ENCODE data around the gene EHBP1L1. TPM values are rescaled to one million over a fixed set of nuclear protein-coding genes. Genes with fewer than 3 reads are reported as not detected.

Gene EHBP1L1
- total RNA-seq, 4 donors from 2014 or later = 87.3 to 186 (median 110) TPM

DNA sequence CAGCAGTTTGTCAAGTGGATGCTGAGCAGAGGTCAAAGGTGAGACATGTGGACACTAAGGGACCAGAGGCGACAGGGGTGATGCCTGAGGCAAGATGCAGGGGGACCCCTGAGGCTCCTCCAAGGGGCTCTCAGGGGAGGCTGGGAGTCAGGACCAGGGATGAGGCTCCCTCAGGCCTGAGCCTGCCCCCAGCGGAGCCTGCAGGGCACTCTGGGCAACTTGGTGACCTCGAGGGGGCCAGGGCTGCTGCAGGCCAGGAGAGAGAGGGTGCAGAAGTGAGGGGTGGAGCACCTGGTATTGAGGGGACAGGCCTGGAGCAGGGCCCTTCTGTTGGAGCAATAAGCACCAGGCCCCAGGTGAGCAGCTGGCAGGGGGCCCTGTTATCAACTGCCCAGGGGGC, 6.1 kb downstream of the EHBP1L1 start:
- Histone ChIP-seq H3K27ac (peak overlapping the region in 1 of 4 donors; percentile 3), H3K36me3 (peaks cover 2 to 69% (median 15%) of the 10 kb centered on the region in 3 donors), H3K9me3 (no peaks in the 10 kb centered on the region), H3K4me1 (peaks cover 0 to 52% (median 25%) of the 10 kb centered on the region in 4 donors), H3K4me3 (no peak overlapping the region), H3K27me3 (no peaks in the 10 kb centered on the region)
- TF ChIP-seq CTCF (IDR thresholded peaks at IDR 0.05) (no peak), POLR2A (IDR thresholded peaks at IDR 0.05) (no peak), EP300 (IDR thresholded peaks at IDR 0.05) (no peak)
- no peak for DNase-seq (ENCODE audit: low spot score in 2 of 2)
- 65 to 85% methylated on average over 3 of the region's 3 CpGs for WGBS, 2 donors

DNA sequence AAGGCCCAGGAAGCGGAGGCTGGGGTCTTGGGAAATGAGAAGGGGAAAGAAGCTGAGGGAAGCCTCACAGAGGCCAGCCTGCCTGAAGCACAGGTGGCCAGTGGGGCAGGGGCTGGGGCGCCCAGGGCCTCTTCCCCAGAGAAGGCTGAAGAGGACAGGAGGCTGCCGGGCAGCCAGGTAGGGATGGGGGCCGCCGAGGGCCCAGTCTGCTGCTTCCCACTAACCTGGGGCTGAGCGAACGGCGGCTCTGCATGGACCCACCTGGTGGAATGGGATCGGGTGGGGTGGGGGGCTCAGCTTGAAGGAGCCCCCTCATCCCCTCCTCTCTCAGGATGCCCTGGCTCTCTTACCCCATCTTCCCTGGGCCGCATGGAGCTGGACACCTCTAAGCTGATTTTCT, 7.7 kb downstream of the EHBP1L1 start:
- peaks cover 0 to 52% (median 24%) of the 10 kb centered on the region in 4 donors for H3K4me1 ChIP-seq
- no peaks in the 10 kb centered on the region for H3K9me3 ChIP-seq
- peaks cover 2 to 69% (median 15%) of the 10 kb centered on the region in 3 donors for H3K36me3 ChIP-seq
- WGBS, 2 donors = 87 to 88% methylated on average over 10 of the region's 10 CpGs
- no peak overlapping the region for H3K4me3 ChIP-seq
- TF ChIP-seq CTCF (IDR thresholded peaks at IDR 0.05) = no peak
- TF ChIP-seq EP300 (IDR thresholded peaks at IDR 0.05) = no peak
- TF ChIP-seq POLR2A (IDR thresholded peaks at IDR 0.05) = no peak
- H3K27ac ChIP-seq = peak overlapping the region in 1 of 4 donors; percentile 10
- no peaks in the 10 kb centered on the region for H3K27me3 ChIP-seq
- no peak for DNase-seq (ENCODE audit: low spot score in 2 of 2)

- no peaks in the 10 kb centered on the region for H3K27me3 ChIP-seq
- no peaks in the 10 kb centered on the region for H3K9me3 ChIP-seq
- peak overlapping the region in 1 of 4 donors; percentile 8 for H3K27ac ChIP-seq
- DNase-seq (ENCODE audit: low spot score in 2 of 2) = no peak
- peaks cover 2 to 66% (median 15%) of the 10 kb centered on the region in 3 donors for H3K36me3 ChIP-seq
- no peak overlapping the region for H3K4me3 ChIP-seq
- 70 to 80% methylated on average over 8 of the region's 8 CpGs for WGBS, 2 donors
- TF ChIP-seq CTCF (IDR thresholded peaks at IDR 0.05) = no peak
- TF ChIP-seq EP300 (IDR thresholded peaks at IDR 0.05) = no peak
- no peak for TF ChIP-seq POLR2A (IDR thresholded peaks at IDR 0.05)
- H3K4me1 ChIP-seq = peaks cover 0 to 52% (median 24%) of the 10 kb centered on the region in 4 donors
Observed at GRCh38 chr11:65584106-65584505, 8.3 kb downstream of the EHBP1L1 start.

DNA sequence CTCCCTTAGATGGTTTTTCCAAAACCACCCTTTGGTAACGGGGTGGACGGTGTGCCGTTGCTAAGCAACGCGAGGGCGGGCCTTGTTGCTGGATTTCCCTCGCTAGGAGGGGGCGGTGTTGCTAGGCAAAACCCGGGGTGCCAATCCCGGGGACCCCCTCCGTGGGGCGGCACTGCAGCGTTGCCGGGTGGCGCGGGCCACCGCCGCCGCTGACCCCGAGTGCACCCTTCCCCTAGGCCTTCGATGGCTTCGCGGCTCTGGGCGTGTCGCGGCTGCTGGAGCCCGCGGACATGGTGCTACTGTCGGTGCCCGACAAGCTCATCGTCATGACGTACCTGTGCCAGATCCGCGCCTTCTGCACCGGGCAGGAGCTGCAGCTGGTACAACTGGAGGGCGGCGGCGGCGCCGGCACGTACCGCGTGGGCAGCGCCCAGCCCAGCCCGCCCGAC, 8.9 kb downstream of the EHBP1L1 start:
- peaks cover 0 to 56% (median 28%) of the 10 kb centered on the region in 4 donors for H3K4me1 ChIP-seq

More for the DNA sequence above, 8.9 kb downstream of the EHBP1L1 start:
- 61 to 72% methylated on average over 36 to 46 of the region's 46 CpGs for WGBS, 2 donors
- peak overlapping the region in 2 of 4 donors; percentile 8 to 48 for H3K27ac ChIP-seq
- H3K27me3 ChIP-seq = no peaks in the 10 kb centered on the region
- TF ChIP-seq EP300 (IDR thresholded peaks at IDR 0.05) (no peak), POLR2A (IDR thresholded peaks at IDR 0.05) (no peak), CTCF (IDR thresholded peaks at IDR 0.05) (no peak)
- no peaks in the 10 kb centered on the region for H3K9me3 ChIP-seq
- no peak for DNase-seq (ENCODE audit: low spot score in 2 of 2)
- peaks cover 2 to 65% (median 14%) of the 10 kb centered on the region in 3 donors for H3K36me3 ChIP-seq
- H3K4me3 ChIP-seq = no peak overlapping the region

All from tibial nerve (tissue), 4 donors.